ENCODE results near the gene LCE2A. TPM values are rescaled to one million over a fixed set of nuclear protein-coding genes. Genes with fewer than 3 reads are reported as not detected.
"Not testable (repeated sequence)": the region's sequence is repeated elsewhere in the genome, so short reads cannot be mapped to it uniquely, and the experiment has no call there.

Gene LCE2A, protein sequence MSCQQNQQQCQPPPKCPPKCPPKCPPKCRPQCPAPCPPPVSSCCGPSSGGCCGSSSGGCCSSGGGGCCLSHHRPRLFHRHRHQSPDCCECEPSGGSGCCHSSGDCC
- total RNA-seq: not detected
- long read RNA-seq: 0 reads

DNA sequence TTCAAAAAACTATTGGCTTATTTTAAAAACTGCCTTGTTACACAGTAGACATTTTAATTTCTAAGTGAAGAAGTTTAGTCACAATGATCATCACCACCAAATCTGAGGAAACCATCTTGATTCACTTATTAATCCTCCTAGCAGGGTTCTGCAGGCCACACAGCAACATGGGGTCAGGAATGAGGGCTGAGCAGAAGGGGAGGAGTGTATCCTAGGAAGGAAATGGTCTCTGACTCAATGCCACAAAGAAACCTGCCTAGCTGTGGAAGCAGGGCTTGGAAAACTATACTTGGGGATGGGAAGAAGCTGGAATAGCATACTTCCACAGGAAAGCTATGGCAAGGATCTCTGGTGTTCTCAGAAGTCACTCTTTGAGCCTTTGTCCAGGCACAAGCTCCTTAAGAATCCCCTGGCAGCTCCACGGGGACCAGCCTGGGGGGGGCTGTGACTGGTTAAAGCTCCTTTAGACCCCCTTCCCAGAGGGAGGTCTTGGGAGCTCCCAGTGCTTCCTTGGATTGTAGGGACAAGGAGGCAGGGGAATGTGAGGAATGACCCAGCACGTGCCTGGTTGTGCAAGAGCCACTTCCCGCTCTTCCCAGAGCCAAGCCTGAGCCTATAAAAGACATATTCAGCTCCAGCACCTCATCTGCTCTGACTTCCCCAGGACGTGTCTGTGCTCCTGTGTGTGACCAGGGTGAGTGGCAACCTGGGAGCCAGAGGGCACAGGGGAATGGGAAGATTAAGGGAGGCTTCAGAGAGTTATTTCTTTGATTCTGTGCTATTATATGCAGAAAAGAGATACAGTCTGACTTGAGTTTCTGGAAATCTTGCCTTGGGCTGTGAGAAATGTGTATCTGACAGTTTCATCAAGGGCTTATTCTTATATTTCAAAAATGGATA lies at the start of gene LCE2A:
Gene LCE2A, plus strand, starts transcription at position 645 of the 900 bp plus-strand sequence. CDS start 557 bp downstream, outside the sequence.
- DNase-seq (ENCODE audit: missing footprints) (no peak), ATAC-seq (no peak)
- intact Hi-C loops (cut with DNase I): no loop called here

DNA sequence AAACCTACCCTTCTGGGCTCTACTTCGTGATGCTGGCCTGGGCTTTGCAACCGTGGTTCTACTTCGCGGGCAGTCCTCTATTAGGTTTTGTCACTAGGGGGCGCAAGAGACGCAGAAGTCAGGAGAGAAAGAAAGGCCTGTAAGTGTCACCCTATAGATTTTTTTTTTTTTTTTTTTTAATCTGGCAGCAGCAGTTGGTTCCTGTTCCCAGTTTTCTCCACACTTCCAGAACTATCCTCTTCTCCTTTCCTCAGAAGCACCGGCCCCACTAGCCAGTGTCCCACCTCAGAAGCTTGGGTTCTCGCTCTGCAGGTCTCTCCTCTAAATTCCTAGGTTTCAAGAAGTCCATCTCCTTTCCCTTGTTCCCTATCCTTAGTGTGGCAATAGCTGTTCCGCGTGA lies 44.0 kb upstream of the LCE2A start:
- no peak for DNase-seq (ENCODE audit: missing footprints)
- intact Hi-C loops (cut with DNase I): no loop called here
- no peak for ATAC-seq

DNA sequence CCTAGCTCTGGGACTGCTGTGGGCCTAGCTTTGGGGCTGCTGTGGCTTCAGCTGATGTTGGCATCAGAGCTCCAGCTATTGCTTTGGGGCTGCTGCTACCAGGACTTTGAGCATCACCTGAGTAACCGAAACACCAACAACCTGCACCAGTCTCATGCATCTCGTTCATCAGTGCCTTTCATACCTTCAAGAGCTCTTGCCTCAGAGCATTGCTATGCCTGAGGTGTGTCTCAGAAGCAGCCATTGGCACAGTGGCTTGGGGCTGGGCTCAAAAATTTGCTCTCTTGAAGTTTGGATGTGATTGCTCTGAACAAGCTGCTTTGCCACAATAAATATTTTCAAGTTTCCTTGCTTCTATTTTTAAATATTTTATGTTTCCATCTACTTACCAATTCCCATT lies 41.7 kb upstream of the LCE2A start:
- ATAC-seq (no peak), DNase-seq (ENCODE audit: missing footprints) (no peak)
- intact Hi-C loops (cut with DNase I): no loop called here

DNA sequence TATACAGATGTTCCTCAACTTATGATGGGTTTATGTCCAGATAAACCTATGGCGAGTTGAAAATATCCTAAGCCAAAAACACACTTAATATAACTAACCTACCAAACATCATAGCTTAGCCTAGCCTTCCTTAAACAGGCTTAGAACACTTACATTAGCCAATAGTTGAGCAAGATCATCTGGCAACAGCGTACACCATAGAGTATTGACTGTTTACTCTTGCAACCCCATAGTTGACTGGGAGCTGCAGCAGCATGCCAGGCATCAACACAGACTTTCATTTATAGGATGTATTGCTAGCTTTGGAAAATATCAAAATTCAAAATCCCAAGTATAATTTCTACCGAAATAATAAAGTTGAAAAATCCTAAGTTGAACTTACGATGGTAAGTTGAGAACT lies 40.5 kb upstream of the LCE2A start:
- DNase-seq (ENCODE audit: missing footprints) (no peak), ATAC-seq (no peak)
- intact Hi-C loops (cut with DNase I): no loop called here

DNA sequence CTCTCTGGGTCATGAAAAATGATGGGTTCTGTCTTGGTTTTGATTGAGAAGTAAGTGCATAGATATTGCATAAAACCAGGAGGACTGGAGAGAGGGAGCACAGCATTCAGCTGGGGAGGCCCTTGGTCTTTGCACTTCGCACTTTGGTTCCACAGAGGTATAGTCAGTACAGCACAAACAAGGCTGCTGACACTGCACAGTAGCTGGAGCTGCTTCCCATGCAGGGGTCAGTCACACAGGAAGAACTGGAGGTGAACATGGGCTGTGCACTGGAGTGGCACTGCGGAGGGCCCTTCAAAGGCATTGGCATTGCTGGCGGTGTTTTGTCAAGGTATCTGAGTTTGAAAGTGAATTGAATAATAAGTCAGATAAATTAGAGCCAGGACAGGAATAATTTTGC lies 39.5 kb upstream of the LCE2A start:
- ATAC-seq: no peak
- intact Hi-C loops (cut with DNase I): no loop called here
- no peak for DNase-seq (ENCODE audit: missing footprints)

DNA sequence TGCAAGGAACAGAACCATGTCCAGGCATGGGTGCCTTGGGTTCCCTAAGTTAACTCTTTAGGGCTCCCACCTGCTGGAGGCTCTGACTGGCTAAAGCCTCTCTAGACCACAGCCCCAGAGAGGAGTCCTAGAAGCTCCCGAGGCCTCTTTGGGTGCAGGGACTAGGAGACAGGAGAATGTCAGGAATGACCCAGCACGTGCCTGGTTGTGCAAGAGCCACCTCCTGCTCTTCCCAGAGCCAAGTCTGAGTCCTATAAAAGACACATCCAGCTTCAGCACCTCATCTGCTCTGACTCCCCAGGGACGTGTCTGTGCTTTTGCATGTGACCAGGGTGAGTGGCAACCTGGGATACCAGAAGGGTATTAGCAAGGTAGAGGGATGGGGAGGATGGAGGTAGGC lies 35.0 kb upstream of the LCE2A start, which contains the start of gene LCE2D:
Gene LCE2D, plus strand, starts transcription at position 283 of the 400 bp plus-strand sequence. CDS start 726 bp downstream, outside the sequence.
- DNase-seq (ENCODE audit: missing footprints): no peak
- intact Hi-C loops (cut with DNase I): no loop called here
- no peak for ATAC-seq

DNA sequence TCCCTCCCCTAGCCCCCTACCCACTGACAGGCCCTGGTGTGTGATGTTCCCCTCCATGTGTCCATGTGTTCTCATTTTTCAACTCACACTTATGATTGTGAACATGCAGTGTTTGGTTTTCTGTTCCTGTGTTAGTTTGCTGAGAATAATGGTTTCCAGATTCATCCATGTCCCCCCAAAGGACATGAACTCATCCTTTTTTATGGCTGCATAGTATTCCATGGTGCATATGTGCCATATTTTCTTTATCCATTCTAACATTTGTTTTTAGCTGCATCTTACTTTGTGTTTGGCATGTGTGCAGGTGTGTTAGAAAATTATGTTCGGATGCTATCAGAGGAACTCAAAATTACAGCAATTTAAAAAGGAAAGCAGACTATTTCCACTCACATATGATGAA lies 32.0 kb upstream of the LCE2A start:
- intact Hi-C loops (cut with DNase I); DNase-seq (ENCODE audit: missing footprints); ATAC-seq: not testable (repeated sequence)

DNA sequence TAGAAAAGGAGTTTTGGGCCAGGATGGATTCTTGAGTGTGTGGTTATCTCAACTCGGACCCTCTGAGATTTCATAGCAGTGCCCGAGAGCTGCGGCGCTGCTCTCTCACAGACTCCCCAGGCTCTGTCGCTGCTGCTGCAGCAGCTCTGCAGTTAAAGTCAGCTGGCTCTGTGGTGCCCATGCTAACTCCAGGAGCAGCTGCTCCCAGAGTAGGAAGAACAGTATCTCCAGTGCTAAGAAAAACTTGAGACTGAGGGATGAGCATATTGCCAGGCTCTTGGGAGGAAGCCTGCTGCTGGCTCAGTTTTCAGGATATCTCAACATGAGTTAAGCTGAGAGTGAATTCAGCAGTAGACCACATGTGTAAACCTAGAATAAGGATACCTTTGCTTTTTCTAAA lies 30.5 kb upstream of the LCE2A start:
- DNase-seq (ENCODE audit: missing footprints): no peak
- ATAC-seq: no peak
- intact Hi-C loops (cut with DNase I): no loop called here

DNA sequence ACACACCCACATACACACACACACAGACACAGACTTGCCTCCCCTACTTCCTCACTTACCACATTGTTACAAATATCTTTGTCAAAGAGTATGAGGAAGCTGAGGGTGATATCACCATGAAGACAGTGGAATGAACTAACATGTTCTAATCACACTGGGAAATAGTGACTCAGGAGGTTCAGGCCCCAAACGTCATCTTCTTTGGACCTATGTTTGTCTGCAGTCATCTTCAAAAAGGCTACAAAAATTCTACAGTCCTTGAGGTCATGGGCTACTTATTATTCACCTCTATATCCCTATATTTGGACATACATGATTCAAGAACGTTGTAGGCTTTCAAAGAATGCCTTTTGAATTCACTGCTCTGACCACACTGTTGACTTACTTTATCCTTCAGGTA lies 25.1 kb upstream of the LCE2A start:
- DNase-seq (ENCODE audit: missing footprints): no peak
- no peak for ATAC-seq
- intact Hi-C loops (cut with DNase I): no loop called here

DNA sequence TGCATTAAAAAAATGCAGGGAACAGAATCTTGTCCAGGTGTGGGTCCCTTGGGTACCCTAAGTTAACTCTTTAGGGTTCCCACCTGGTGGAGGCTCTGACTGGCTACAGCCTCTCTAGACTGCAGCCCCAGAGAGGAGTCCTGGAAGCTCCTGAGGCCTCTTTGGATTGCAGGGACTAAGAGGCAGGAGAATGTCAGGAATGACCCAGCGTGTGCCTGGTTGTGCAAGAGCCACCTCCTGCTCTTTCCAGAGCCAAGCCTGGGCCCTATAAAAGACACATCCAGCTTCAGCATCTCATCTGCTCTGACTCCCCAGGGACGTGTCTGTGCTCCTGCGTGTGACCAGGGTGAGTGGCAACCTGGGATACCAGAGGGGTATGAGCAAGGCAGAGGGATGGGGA lies 23.2 kb upstream of the LCE2A start, which contains the start of gene LCE2C:
Gene LCE2C, plus strand, starts transcription at position 297 of the 400 bp plus-strand sequence. CDS start 737 bp downstream, outside the sequence.
- DNase-seq (ENCODE audit: missing footprints); intact Hi-C loops (cut with DNase I); ATAC-seq: not testable (repeated sequence)

DNA sequence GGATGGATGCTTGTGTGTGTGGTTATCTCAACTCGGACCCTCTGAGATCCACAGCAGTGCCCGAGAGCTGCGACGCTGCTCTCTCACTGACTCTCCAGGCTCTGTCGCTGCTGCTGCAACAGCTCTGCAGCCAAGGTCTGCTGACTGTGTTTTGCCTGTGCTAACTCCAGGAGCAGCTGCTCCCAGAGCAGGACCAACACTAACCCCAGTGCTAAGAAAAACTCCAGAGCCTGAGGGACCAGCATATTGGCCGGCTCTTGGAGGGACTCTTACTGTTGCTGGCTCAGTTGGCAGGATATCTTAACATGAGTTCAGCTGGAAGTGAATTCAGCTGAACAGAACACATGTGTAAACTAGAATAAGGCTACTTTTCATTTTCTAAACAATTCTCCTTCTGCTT lies 18.7 kb upstream of the LCE2A start:
- ATAC-seq (peak; percentile 65), DNase-seq (ENCODE audit: missing footprints) (no peak)
- intact Hi-C loops (cut with DNase I): no loop called here

DNA sequence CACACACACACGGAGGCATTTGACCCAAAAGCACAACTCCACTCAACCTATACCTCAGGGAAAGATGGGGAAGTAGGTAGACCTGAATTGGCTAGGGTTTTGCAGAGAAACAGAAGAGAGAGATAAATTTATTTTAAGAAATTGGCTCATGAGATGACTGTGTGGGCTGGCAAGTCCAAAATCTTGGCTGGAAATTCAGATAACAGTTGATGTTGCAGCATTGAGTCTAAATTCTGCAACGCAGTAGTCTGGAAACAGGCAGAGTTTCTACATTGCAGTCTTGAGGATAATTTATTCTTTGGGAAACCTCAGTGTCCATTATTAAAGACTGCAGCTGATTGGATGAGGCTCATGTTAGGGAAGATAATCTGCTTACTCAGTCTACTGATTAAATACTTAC lies 16.5 kb upstream of the LCE2A start:
- no peak for DNase-seq (ENCODE audit: missing footprints)
- no peak for ATAC-seq
- intact Hi-C loops (cut with DNase I): no loop called here

DNA sequence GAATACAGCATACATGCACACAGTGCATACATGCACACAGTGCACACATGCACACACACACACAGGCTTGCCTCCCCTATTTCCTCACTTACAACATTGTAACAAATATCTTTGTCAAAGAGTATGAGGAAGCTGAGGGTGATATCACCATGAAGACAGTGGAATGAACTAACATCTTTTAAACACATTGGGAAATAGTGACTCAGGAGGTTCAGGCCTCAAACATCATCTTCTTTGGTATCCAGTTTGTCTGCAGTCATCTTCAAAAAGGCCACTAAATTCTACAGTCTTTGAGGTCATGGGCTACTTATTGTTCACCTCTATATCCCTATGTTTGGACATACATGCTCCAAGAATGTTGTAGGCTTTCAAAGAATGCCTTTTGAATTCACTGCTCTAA lies 14.3 kb upstream of the LCE2A start:
- intact Hi-C loops (cut with DNase I): no loop called here
- ATAC-seq: no peak
- no peak for DNase-seq (ENCODE audit: missing footprints)

DNA sequence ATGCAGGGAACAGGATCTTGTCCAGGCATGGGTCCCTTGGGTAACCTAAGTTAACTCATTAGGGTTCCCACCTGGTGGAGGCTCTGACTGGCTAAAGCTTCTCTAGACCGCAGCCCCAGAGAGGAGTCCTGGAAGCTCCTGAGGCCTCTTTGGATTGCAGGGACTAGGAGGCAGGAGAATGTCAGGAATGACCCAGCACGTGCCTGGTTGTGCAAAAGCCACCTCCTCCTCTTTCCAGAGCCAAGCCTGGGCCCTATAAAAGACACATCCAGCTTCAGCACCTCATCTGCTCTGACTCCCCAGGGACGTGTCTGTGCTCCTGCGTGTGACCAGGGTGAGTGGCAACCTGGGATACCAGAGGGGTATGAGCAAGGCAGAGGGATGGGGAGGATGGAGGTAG lies 12.3 kb upstream of the LCE2A start, which contains the start of gene LCE2B:
Gene LCE2B, plus strand, starts transcription at position 301 of the 400 bp plus-strand sequence. CDS start 721 bp downstream, outside the sequence.
- intact Hi-C loops (cut with DNase I); ATAC-seq; DNase-seq (ENCODE audit: missing footprints): not testable (repeated sequence)

DNA sequence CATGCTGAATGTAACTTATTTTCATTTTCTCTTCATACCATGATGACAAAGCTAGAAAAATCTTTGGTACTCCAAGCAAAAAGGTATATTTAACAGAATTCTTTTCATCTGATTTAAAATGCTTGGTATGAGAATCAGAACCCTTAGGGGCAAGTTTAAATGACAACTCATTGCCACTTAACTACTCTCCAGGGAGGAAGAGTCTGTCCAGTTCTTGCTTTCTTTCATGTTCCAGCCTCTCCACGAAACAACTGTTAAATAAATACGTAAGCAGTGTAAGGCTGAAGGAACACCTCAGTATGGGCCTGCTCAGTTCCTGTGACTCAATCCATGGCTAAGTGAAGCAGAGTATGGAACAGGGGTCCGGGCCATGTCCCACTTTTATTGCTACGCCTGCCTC lies 1.6 kb downstream of the LCE2A start:
- intact Hi-C loops (cut with DNase I): no loop called here
- DNase-seq (ENCODE audit: missing footprints) (no peak), ATAC-seq (no peak)

DNA sequence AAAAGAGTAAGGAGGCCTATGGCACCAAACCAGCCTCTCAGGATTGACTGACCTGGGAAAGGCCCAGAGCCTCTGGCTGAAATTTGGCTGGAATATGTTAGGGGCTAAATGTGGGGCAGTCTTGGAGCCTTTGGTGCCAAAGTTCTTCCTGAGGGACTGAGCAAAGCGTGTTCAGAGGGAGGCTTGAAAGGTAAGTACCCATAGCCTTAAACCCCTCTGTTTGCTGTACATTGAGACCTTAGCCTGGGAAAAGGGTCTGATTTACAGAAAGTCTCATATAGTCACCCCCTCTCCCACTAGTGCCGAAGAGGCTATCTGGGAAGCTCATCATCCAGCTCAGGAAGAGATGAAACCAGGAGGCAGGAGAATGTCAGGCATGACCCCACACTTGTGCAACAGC lies 9.7 kb downstream of the LCE2A start, which contains the start of gene LCE4A:
Gene LCE4A, plus strand, starts transcription at position 301 of the 400 bp plus-strand sequence. CDS start 916 bp downstream, outside the sequence.
- ATAC-seq (no peak), DNase-seq (ENCODE audit: missing footprints) (no peak)
- intact Hi-C loops (cut with DNase I): no loop called here

DNA sequence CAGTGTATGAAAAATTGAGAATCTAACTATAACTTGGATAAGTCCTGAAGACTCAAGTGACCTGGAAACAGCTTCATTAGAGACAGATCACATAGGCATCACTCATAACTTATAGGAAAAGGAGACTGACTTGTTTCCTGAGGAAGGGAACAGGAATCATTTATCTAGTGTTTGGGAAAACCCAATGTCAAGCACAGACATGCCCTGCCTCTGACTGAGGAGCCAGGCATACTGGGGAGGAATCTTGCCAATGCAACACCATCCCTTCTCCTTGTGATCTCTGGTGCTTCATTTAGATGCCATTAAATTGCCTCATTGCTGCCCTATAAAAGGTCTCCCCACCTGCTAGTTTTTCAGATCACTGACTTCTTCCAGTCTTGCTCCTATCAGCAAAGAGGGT lies 20.1 kb downstream of the LCE2A start:
- DNase-seq (ENCODE audit: missing footprints): no peak
- no peak for ATAC-seq
- intact Hi-C loops (cut with DNase I): no loop called here

DNA sequence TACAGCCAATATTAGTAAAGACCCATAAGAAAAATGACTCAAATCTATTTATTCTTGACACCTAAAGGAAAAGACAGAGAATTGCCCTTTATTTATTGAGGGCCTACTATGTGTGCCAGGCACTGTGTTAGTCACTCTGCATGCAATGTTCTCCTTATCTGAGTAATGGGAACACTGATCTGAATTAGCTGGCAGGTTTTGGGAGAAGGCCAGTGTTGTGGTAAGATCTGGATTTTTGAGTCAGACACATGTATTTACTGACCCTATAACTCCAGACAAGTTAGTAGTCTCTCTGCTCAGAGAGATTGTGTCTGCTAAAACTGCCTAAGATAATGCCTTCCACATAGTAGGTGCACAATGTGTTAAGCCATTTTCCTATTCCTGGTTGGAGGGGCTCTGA lies 27.1 kb downstream of the LCE2A start:
- intact Hi-C loops (cut with DNase I): no loop called here
- ATAC-seq (no peak), DNase-seq (ENCODE audit: missing footprints) (no peak)

DNA sequence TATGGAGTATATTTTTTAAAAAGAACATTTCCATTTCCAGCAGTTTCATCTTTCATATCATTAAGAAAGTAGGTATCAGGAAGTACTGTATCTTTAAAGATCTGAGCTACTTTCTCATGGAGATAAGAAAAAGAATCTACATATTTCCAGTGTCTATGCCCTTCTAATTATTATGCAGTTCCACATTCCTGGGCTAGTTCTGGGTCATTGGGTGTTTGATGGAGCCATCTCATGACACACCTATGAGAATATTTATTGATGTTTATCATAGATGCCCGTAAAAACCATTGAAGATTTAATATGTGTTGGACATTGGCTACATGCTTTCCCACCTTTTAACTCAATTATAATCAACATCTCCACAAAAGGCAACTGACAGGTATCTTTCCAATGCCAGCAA lies 30.8 kb downstream of the LCE2A start:
- no peak for ATAC-seq
- intact Hi-C loops (cut with DNase I): no loop called here
- DNase-seq (ENCODE audit: missing footprints): no peak

DNA sequence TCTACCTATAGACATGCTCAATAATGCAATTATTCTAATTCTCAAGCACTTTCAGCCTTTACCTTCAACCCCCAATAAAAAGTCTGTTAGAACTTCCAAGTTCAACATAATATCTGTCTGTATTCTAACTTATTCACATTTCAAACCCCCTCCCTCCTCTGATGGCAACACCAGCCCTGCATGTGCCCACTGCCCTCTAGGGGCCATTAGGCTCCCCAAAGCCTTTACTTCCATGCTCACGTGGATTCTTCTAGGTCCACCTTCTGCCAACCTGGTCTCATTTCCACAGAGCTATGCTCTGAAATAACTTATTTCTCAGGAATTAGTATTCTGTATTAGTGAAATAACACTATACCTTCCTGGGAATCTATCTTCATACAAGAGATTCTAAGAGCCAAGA lies 37.5 kb downstream of the LCE2A start:
- no peak for ATAC-seq
- DNase-seq (ENCODE audit: missing footprints): no peak
- intact Hi-C loops (cut with DNase I): no loop called here
